Ishikawa (cell line): ENCODE data around the gene RIPOR1.

Experiments used
- CEBPB ChIP-seq: IDR thresholded peaks from 2 replicates; pipeline ENCODE4 v1.6.1; 2012
- CREB1 ChIP-seq: IDR thresholded peaks from 2 replicates; pipeline ENCODE4 v1.6.1; 2012; ENCODE audit warnings: low read depth
- EGR1 ChIP-seq: IDR thresholded peaks from 2 replicates; pipeline ENCODE4 v1.6.1; 2012
- EP300 ChIP-seq: IDR thresholded peaks from 2 replicates; pipeline ENCODE4 v1.6.1; 2012; ENCODE audit warnings: borderline replicate concordance
- FOXM1 ChIP-seq: IDR thresholded peaks from 2 replicates; pipeline ENCODE4 v1.6.1; 2012; ENCODE audit warnings: low read depth, borderline replicate concordance
- RAD21 ChIP-seq: IDR thresholded peaks from 2 replicates; pipeline ENCODE4 v1.6.1; 2012; ENCODE audit warnings: low read depth
- REST ChIP-seq: IDR thresholded peaks from 2 replicates; pipeline ENCODE4 v1.6.1; 2012; ENCODE audit warnings: low read depth, mild to moderate bottlenecking
- TCF12 ChIP-seq: IDR thresholded peaks from 2 replicates; pipeline ENCODE4 v1.6.1; 2012; ENCODE audit warnings: low read depth
- USF1 ChIP-seq: IDR thresholded peaks from 2 replicates; pipeline ENCODE4 v1.6.1; 2012
- YY1 ChIP-seq: IDR thresholded peaks from 2 replicates; pipeline ENCODE4 v1.6.1; 2012; ENCODE audit warnings: low read depth

- TF ChIP-seq CEBPB: no peak
- peak; percentile 31; the same call in 1 of the 2 replicates for TF ChIP-seq RAD21
- 0 out of 2 replicates have a peak, but pooled peaks have one; percentile 1 for TF ChIP-seq EP300
- TF ChIP-seq USF1: no peak
- no peak for TF ChIP-seq REST
- no peak for TF ChIP-seq EGR1
- peak; percentile 89 for TF ChIP-seq YY1
- TF ChIP-seq FOXM1: no peak
- no peak for TF ChIP-seq TCF12
- TF ChIP-seq CREB1: no peak
Measured at GRCh38 chr16:67562526-67562917, 33.9 kb downstream of the RIPOR1 start, which contains the start of gene CTCF.
